DND-41 (cell line): ENCODE measurements around the gene AUTS2.

ENCODE experiments used
- CTCF ChIP-seq: IDR thresholded peaks from 2 replicates; pipeline ENCODE4 v1.5.1; 2012; ENCODE audit warnings: borderline replicate concordance, low read length, moderate library complexity, mild to moderate bottlenecking; ENCODE audit not compliant: poor library complexity, severe bottlenecking; ENCODE audit errors: extremely low read depth
- EZH2 ChIP-seq: IDR thresholded peaks from 3 replicates; pipeline ENCODE4 v1.6.1; 2012; ENCODE audit warnings: borderline replicate concordance, low read depth, mild to moderate bottlenecking, moderate library complexity, low read length, inconsistent platforms; ENCODE audit not compliant: severe bottlenecking

- TF ChIP-seq CTCF = no peak
- no peak for TF ChIP-seq EZH2
These were observed 59.7 kb downstream of the AUTS2 start for GRCh38 chr7:69657985-69658384.
